SK-N-MC (cell line): ENCODE measurements around the gene HK3.

Source experiments
- DNase-seq: peaks from one replicate; pipeline ENCODE4 v3.0.0-alpha.2; 2011; ENCODE audit warnings: low read depth, low spot score
- H3K27ac ChIP-seq: fragments of 200-600 bp; sonication (generic); 2 replicates; pipeline ENCODE4 v1.5.1; 2016; ENCODE audit warnings: mixed run types
- H3K36me3 ChIP-seq: fragments of 200-600 bp; sonication (generic); 2 replicates; pipeline ENCODE4 v1.6.1; 2017; ENCODE audit warnings: antibody characterized with exemption, low read length, mixed read lengths; ENCODE audit not compliant: insufficient read depth
- H3K4me3 ChIP-seq: fragments of 200-600 bp; sonication (generic); 2 replicates; pipeline ENCODE4 v1.5.1; 2016
- H3K9ac ChIP-seq: fragments of 200-600 bp; sonication (generic); 2 replicates; pipeline ENCODE4 v1.8.0; 2017; ENCODE audit warnings: mixed run types, mixed read lengths; ENCODE audit not compliant: insufficient read length
- H3K9me3 ChIP-seq: fragments of 200-600 bp; sonication (generic); 2 replicates; pipeline ENCODE4 v1.6.1; 2017; ENCODE audit warnings: low read depth, mild to moderate bottlenecking, antibody characterized with exemption, low read length, moderate library complexity, mixed read lengths
- EZH2 ChIP-seq: fragments of 200-600 bp; sonication (generic); IDR thresholded peaks from one replicate; pipeline ENCODE4 v1.6.1; 2017; ENCODE audit warnings: antibody characterized with exemption
- FOXP2 ChIP-seq: optimal IDR thresholded peaks from 2 replicates; pipeline ENCODE3; 2011; ENCODE audit warnings: mild to moderate bottlenecking, moderate library complexity; ENCODE audit not compliant: insufficient read depth; ENCODE audit errors: extremely low read length, control extremely low read depth
- POLR2AphosphoS5 ChIP-seq: IDR thresholded peaks from 2 replicates; pipeline ENCODE4 v1.6.1; 2012; ENCODE audit warnings: mild to moderate bottlenecking, low read depth, low read length, borderline replicate concordance

HK3 gene

DNA sequence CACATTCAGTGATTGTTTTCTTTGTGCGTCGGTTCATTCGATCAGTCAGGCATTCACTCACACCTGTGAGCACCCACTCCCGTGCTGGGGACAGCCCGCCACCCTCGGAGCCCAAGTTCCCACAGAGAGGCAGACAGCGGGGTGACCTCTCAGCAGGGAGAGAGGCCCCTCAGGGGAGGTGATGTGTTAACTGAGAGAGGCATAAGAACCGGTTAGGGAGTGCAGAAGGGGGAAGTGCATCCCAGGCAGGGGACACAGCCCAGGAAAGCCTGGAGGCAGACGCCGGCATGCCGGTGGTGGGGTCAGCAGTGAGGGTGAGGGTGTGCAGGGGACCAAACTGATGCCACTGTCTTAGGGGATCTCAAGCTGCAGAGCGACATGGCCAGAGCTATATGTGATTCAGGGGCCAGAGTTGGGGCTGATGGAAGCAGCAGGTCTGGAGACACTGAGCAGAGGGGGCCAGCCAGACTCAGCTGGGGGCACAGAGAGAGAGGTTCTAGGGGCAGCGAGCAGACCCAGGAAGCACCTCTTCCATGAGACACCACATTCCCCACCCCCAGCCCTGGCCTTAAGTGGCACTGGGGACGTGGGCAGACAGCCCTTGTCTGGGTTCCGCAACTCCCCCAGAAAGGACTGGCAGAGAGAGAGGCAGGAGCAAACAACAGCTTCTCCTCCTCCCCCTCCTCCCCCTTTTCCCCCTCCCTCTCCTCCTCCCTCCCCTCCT lies 35.9 kb downstream of the HK3 start:
- H3K9me3 ChIP-seq: no peaks in the 10 kb centered on the region
- DNase-seq: no peak
- no peak overlapping the region for H3K27ac ChIP-seq
- H3K36me3 ChIP-seq: no peaks in the 10 kb centered on the region
- no peak for TF ChIP-seq FOXP2
- TF ChIP-seq EZH2: no peak
- no peak for TF ChIP-seq POLR2AphosphoS5
- no peak overlapping the region for H3K4me3 ChIP-seq
- no peak overlapping the region for H3K9ac ChIP-seq

DNA sequence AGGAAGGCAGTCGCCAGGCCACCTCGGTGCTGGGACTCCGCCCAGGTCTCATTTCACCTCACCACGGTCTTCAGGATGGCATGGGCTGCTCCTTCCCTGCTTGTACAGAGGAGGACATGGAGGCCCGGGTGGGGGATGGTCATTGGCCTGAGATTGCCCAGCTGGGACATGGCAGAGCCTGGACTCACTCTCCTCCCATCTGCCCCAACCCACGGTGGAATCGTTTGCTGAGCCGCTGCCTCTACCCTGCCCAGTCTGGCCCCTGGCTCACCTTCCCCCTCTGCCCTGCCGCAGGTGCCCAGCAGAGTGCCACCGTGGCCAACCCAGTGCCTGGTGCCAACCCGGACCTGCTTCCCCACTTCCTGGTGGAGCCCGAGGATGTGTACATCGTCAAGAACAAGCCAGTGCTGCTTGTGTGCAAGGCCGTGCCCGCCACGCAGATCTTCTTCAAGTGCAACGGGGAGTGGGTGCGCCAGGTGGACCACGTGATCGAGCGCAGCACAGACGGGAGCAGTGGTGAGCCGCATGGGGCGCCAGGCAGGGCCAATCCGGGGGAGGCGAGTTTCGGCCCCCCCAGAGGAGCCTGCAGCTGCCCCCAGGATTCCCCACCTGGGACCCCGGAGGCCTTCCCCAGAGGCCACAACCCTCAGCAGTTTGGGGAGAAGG lies 36.7 kb downstream of the HK3 start:
- Histone ChIP-seq H3K9ac (no peak overlapping the region), H3K4me3 (no peak overlapping the region)
- TF ChIP-seq FOXP2 (no peak), POLR2AphosphoS5 (no peak)

GRCh38 chr5:176861276-176861675 lies 37.9 kb downstream of the HK3 start:
- H3K9ac ChIP-seq: no peak overlapping the region
- no peak for TF ChIP-seq FOXP2
- TF ChIP-seq EZH2: no peak
- TF ChIP-seq POLR2AphosphoS5: no peak
- H3K36me3 ChIP-seq: no peaks in the 10 kb centered on the region
- no peaks in the 10 kb centered on the region for H3K9me3 ChIP-seq
- H3K27ac ChIP-seq: no peak overlapping the region
- no peak overlapping the region for H3K4me3 ChIP-seq
- no peak for DNase-seq

More for the DNA sequence above, 36.7 kb downstream of the HK3 start:
- Histone ChIP-seq H3K9me3 (no peaks in the 10 kb centered on the region), H3K27ac (no peak overlapping the region), H3K36me3 (no peaks in the 10 kb centered on the region)
- DNase-seq: no peak

DNA sequence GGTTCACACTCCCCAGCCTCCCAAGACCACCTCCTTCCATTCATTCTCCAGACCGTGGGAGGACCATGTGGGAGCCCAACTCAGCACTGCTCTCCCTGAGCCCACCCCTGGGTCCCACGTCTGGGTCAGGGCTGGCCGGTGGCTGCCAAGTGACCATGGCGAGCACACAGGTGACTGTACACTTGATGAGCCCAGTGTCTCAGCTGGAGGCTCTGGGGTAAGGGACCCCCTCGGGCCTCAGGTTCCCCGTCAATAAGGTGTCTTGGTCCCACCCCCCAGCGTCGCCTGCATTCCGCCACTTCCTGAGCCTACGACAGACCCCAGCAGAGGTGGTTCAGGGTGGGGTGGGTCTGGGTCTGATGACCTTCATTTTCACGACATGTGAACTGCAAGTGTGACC lies 38.8 kb downstream of the HK3 start:
- H3K4me3 ChIP-seq: no peak overlapping the region
- H3K9me3 ChIP-seq: no peaks in the 10 kb centered on the region
- H3K27ac ChIP-seq: no peak overlapping the region
- no peak for DNase-seq
- H3K36me3 ChIP-seq: no peaks in the 10 kb centered on the region
- H3K9ac ChIP-seq: no peak overlapping the region
- TF ChIP-seq EZH2 (no peak), POLR2AphosphoS5 (no peak), FOXP2 (no peak)

- Histone ChIP-seq H3K4me3 (no peak overlapping the region), H3K9me3 (no peaks in the 10 kb centered on the region), H3K27ac (no peak overlapping the region), H3K36me3 (no peaks in the 10 kb centered on the region), H3K9ac (no peak overlapping the region)
- DNase-seq: no peak
- TF ChIP-seq EZH2 (no peak), POLR2AphosphoS5 (no peak), FOXP2 (no peak)
These were observed 39.2 kb downstream of the HK3 start for GRCh38 chr5:176859916-176860315.

DNA sequence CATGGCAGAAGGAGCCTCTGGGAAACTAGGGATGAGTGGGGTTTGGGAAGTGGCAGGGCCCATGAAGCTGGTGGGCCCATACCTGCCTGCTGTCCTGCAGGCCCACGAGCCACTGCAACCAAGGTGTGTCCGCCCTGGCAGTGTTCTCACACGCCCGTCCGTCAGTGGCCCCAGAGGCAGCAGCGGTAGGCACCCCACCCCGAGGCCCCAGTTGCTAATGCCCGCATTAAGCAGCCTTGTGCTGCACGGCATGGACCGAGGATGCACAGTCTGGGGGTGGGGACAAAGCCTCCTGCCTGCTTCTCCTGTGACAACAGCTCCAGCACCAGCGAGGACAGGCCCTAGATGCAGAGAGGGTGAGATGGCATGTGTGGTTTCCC lies 41.3 kb downstream of the HK3 start:
- Histone ChIP-seq H3K27ac (no peak overlapping the region), H3K9ac (no peak overlapping the region), H3K9me3 (no peaks in the 10 kb centered on the region), H3K36me3 (no peaks in the 10 kb centered on the region), H3K4me3 (no peak overlapping the region)
- no peak for DNase-seq
- TF ChIP-seq FOXP2 (no peak), POLR2AphosphoS5 (no peak), EZH2 (no peak)

- Histone ChIP-seq H3K9ac (no peak overlapping the region), H3K27ac (no peak overlapping the region), H3K9me3 (no peaks in the 10 kb centered on the region), H3K36me3 (no peaks in the 10 kb centered on the region), H3K4me3 (no peak overlapping the region)
- no peak for TF ChIP-seq EZH2
- no peak for TF ChIP-seq POLR2AphosphoS5
- TF ChIP-seq FOXP2: no peak
- no peak for DNase-seq
These were observed 41.8 kb downstream of the HK3 start for GRCh38 chr5:176857216-176857893.

DNA sequence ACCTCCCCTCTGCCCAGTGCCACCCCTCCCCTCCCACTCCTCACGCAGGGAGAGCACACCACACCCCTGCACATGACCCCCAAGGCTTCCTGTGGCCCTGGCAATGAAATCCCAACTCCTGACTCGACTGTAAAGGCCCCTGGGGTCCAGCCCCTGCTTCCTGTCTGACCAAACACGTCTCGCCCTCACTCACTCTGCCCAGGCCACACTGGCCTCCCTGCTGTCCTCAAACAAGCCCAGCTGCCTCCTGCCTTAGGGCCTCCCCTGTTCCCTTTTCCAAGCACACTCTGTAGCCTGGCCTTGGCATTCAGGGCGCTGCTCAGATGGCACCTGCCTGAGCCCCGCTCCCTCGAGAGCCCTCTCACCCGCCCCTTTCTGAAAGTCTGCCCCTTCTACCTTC lies 42.4 kb downstream of the HK3 start:
- no peaks in the 10 kb centered on the region for H3K36me3 ChIP-seq
- DNase-seq: no peak

More for the DNA sequence above, 42.4 kb downstream of the HK3 start:
- H3K9ac ChIP-seq: no peak overlapping the region
- H3K27ac ChIP-seq: no peak overlapping the region
- no peaks in the 10 kb centered on the region for H3K9me3 ChIP-seq
- TF ChIP-seq POLR2AphosphoS5: no peak
- TF ChIP-seq FOXP2: no peak
- no peak for TF ChIP-seq EZH2
- no peak overlapping the region for H3K4me3 ChIP-seq
